ENCODE data around the gene XRN2.

XRN2 gene

DNA sequence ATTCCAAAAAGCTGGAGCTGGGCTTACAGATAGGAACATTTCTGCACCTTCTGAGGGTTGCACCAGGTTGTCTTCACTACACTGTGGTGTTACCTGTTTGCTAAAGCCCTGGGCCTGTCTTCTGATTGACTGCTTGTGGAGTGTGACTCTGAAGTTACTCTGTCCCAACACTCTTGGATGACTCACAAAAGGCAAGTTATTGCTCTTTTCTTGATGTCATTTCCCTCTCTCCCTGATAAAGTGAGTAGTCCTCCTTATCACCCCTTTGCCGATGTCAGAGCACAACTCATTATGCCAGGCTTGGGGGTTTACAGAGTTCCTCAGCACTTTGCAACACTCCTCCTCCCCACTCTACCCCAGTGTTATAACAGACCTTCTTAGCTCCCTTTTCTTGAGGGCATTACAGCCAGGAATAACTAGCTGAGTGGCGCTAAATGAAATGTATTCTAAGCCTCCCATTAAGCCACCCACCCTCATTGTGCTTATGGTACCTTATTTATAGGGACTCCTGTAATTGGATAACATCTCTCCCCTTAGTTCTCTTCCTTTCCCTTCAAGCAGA is 130.3 kb downstream of the XRN2 start:
- no peak for DNase-seq

DNA sequence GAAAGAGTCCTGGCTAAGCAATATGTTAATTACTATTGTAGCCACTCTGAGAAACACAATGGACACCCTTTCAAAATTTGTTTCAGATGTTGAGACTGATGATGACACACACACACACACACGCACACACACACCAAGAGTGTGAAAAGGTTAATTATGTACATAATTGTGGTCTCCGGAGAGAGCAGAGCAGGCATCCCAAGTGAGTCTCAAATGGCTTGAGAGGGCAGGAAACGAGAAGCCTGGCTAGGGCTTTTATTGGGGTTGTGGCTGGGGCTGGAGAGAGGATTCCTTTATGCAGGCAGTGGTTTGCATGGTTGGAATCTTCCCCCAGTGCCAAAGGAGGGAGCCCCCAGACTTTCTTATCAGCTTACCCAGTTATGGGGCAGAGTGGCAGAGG is 132.4 kb downstream of the XRN2 start:
- DNase-seq, result no peak

DNA sequence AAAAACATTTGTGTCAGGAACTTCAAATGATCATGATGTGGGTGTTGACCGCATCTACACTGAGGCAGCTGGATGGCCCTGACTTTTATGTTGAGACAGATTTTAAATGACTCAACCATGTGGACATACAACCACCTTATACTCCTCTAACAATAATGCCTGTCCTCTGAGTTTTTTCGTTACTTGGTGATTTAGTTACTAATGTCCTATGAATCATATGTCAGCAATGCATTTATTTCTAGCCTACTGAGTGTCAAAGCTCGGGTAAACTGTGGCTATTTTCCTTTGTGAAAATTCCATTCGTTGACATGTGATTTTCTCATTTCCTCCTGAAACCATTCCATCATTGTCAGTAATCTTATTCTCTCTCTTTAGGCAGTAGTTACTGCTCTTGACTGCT is 133.1 kb downstream of the XRN2 start:
- no peak for DNase-seq

DNA sequence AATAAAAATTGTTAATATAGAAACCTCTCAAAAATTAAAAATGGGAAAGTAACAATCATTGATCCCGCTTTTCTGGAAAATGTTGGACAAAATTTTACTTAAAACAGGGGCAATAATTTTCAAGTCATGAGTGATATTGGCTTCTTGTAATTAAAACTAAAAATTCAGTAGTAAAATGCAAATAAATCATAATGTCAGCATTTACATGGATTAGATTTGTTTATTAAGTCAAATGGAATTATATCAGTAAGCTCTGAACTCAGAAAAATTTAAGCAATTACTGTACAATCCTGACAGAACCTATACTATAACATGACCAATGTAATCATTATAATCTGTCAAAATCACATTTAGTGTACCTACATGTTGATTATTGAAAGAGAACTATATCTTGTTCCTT is 134.1 kb downstream of the XRN2 start:
- no peak for DNase-seq

DNA sequence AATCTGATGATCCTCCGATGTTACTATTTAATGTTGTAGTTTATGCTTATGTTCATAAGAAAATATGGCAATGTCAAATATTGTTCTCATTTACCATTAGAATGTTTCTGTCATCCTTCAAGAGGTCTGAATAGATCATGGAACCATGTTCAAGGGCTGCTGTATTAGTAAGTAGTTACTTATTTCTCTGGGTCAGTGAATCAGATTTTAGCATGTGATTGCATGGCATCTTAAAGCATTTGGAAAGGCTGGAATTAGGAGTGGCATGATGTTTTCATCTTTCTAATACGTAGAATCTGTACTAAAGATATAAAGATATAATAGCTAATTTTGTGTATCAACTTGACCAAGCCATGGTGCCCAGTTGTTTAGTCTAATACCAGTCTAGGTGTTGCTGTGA is 134.7 kb downstream of the XRN2 start:
- no peak for DNase-seq
